Measurements from ENCODE around the gene GRIN3B.
A peak's percentile ranks its signal among the peaks of the same experiment; 100 is the strongest.

The GRIN3B gene

DNA sequence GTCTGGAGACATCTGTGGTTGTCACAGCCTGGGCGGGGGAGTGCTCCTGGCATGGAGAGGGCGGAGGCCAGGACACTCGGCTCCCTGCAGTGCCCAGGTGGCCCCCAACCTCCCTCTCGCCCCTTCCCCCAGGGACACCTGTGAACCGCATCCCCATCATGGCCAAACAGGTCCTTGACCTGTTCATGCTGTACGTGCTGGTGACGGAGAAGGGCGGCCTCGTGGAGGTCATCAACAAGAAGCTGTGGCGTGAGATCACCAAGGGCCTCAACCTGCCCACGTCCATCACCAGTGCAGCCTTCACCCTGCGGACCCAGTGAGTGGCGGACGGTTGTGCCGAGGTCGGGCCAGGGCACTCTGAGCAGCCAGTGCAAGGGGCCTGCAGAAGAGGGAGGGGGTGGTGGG lies 36.1 kb upstream of the GRIN3B start:
- DNase-seq (ENCODE audit: low read depth in 2 of 2): no peak

DNA sequence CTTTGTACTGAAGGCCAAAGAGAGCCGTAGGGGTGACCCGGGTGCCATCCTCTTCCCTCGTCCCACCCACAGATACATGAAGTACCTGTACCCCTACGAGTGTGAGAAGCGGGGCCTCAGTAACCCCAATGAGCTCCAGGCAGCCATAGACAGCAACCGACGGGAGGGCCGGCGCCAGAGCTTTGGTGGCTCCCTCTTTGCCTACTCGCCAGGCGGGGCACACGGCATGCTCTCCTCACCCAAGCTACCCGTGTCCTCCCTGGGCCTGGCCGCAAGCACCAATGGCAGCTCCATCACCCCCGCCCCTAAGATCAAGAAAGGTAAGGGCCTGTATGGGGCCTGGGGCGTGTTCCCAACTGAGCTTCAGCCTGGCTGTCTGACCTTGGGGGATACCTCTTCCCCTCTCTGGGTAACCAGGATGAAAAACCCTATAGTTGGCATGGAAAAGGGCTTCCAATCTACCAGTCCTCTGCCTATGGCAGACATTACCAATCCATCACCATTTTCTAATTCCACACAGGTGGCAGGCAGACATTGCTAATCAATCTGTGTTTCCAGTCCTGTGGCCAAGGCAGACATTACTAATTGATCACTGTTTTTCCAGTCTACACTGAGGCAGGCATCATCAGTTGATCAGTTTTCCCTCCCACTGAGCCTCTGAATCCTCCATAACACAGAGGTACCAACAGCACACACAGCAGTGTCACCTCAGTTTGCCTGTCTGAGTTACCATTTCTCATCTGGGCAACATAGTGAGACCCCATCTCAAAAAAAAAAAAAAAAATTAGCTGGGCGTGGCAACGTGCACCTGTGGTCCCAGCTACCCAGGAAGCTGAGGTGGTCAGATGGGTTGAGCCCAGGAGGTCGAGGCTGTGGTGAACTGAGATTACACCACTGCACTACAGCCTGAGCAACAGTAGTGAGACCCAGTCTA lies 35.2 kb upstream of the GRIN3B start:
- no peak for DNase-seq (ENCODE audit: low read depth in 2 of 2)

- DNase-seq (ENCODE audit: low read depth in 2 of 2): no peak
These were observed 33.6 kb upstream of the GRIN3B start for GRCh38 chr19:966485-967088.

DNA sequence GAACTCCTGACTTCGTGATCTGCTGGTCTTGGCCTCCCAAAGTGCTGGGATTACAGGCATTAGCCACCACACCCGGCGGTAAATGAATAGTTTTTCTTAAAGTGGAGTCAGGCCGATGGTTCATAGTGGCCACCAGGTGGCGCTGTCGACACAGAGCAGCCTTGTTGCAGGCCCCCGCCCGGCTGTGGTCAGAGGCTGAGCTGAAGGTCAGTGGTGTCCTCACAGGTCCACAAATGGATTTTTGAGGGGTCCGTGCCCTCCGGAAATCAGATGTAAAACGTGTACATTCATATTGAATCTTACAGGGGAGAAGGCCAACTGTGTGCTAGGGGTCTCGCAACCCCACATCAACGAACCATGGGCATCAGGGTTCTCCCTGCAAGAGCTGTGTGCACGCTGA lies 29.5 kb upstream of the GRIN3B start:
- DNase-seq (ENCODE audit: low read depth in 2 of 2): no peak

DNA sequence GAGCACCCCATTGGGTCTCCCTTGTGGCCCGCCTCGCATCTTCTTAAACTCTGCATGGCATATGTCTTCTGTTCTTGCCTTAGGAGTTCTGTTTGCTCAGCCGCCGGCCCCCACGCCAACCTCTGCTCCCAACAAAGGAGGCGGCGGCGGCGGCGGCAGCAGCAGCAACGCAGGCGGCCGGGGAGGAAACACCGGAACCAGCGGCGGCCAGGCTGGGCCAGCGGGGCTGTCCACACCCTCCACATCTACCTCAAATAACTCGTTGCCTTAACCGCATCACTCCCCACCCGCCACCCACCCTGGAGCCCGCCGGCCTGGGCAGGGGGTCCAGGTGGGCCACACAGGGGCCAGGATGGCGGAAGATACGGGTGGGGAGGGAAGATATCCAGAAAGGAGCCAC lies 28.4 kb upstream of the GRIN3B start:
- no peak for DNase-seq (ENCODE audit: low read depth in 2 of 2)

DNA sequence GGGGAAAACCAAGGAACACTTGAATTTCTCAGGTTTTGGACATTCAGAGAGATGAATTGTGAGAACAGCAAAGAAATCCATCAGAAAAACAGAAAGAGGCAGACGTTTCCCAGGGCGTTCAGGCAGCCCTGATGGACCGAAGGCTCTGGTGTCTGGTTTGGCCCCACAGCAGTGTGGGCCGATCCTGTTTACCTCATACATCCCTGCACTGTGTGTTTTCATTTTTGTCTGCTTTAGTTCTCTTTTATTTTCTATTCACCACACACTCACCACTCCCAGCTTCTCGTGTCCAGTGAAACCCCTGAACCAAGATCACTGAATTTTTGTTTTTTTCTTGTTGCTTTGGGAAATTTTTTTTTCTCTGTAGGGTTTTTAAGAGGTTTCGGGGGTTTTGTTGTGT lies 27.9 kb upstream of the GRIN3B start:
- no peak for DNase-seq (ENCODE audit: low read depth in 2 of 2)

DNA sequence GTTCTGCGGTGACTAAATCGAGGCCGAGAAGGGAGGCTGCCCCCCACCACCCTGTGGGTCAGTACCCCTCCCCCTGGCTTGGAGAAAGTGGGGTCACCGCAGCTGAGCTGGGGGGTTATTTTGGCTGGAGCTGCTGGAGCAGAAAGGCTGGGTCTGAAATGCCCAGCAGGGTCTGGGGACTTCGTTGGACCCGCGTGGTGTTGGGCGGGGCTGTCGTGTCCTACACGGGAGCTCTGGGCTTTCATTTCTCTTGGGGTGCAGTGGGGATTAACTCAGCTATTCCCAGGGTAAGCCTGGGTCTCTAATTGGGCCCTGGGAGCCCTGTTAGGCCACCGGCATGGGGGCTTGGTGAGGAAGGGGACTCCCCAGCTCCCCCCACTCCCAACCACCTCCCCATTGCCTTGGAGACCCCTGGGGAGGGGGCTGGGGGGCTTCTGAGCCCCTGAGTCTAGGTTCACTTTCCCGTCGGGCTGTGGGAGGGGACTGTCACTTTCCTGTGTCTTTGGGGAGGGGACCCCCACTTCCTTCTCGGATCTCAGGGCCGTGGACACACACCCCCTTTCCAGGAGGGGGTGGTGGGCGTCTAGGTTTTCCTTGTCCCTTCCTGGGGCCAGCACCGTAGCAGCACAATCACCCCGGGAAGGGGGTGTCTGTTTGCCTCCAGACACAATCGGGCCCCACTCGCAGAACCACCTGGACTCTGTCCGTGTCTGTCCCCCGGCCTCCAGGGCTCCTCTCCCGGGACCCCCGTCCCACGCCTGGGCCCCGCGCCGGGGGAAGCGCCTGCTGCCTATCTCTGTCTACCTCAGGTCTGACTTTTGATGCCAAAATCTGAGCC lies 26.3 kb upstream of the GRIN3B start:
- no peak for DNase-seq (ENCODE audit: low read depth in 2 of 2)

DNA sequence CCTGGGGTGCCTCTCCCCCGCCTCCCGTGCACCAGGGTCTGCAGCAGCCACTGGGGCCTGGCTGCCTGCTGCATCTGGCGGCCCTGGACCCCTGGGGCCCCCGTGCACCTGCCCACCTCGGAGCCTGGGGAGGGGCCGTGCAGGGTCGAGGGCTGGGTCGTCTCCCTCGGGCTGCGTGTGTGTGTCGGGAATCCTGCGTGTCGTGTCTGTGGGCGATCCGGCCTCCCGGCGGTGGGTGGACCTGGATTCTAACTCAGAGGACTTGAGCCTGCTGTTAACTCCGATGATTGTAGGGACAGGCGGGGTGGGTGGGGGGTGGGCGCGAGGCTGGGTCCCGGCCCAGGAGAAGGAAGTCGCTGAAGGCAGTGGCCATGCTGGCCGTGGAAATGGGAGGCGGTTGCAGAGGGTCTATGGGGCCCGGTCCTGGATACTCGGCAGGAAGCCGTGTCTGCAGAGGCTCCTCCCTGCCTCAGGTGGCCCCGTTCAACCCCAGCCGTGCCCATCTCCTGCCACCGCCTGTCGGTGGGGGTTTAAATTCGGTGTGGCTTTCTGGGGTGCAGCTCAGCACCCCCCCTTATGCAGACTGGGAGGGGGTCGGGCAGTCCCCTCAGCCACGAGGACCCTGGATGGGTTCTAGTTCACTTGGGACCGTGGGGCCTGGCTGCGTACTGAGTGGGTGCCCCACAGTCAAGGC lies 25.5 kb upstream of the GRIN3B start:
- DNase-seq (ENCODE audit: low read depth in 2 of 2): no peak

DNA sequence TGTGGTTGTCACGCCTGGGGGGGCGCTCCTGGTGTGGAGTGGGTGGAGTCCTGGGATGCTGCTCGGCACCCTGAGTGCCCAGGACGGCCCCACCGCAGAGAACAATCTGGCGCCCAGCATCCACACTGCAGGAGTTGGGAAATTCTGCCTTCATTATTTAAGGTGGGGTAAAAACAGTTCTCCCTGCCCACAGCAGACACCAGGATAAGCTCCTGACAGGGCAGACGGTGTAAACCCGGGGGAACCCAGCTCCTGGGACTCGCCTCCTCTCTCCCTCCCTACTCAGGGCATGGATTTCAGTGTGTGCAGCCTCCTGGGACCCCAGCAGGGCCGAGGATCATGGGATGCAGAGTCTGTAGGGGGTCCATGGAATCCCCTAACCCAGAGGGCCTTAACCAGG lies 23.7 kb upstream of the GRIN3B start:
- no peak for DNase-seq (ENCODE audit: low read depth in 2 of 2)

GRCh38 chr19:977058-977464 lies 23.2 kb upstream of the GRIN3B start:
- DNase-seq (ENCODE audit: low read depth in 2 of 2): no peak

- no peak for DNase-seq (ENCODE audit: low read depth in 2 of 2)
These were observed 20.9 kb upstream of the GRIN3B start for GRCh38 chr19:979318-979741.

DNA sequence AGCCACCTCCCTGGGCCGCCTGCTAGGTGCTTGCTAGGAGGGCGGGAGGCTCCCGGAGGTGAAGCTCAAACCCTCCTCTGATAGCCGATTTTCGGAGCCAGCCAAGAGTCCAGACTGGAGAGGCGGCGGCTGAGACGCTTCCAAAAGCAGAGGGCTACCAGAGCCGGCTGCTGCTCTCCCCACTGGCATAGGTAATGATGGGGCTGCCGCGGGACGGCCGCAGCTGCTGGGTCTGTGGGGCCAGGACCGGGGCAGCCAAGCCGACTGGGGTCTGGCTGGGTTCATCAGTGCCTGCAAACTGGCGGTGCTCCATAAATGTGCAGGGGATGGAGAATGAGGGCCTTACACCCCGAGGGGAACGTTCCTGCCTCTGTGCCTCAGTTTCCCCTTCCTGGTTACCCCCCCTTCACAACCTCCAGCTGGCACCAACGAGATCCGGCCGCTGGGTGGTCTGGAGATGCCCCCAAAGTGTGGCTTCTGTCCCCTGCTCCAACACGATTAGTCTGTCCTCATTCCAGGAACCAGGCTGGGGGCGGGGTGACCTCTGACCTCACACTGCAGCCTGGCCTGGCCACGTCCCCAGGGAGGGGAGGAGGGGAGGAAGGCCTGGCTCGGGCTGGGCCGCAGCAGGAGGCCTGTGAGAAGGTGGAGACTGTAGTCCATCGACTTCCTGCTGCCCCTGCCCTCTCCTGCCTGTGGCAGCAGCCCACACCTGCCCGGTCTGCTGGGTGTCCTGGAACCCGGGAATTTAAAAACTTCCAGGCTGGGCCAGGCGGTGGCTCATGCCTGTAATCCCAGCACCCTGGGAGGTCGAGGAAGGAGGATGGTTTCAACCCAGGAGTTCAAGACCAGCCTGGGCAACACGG lies 19.9 kb upstream of the GRIN3B start:
- DNase-seq (ENCODE audit: low read depth in 2 of 2): no peak

- peak; percentile 49 to 69 for DNase-seq (ENCODE audit: low read depth in 2 of 2)
These were observed 17.6 kb upstream of the GRIN3B start for GRCh38 chr19:982567-983170.

DNA sequence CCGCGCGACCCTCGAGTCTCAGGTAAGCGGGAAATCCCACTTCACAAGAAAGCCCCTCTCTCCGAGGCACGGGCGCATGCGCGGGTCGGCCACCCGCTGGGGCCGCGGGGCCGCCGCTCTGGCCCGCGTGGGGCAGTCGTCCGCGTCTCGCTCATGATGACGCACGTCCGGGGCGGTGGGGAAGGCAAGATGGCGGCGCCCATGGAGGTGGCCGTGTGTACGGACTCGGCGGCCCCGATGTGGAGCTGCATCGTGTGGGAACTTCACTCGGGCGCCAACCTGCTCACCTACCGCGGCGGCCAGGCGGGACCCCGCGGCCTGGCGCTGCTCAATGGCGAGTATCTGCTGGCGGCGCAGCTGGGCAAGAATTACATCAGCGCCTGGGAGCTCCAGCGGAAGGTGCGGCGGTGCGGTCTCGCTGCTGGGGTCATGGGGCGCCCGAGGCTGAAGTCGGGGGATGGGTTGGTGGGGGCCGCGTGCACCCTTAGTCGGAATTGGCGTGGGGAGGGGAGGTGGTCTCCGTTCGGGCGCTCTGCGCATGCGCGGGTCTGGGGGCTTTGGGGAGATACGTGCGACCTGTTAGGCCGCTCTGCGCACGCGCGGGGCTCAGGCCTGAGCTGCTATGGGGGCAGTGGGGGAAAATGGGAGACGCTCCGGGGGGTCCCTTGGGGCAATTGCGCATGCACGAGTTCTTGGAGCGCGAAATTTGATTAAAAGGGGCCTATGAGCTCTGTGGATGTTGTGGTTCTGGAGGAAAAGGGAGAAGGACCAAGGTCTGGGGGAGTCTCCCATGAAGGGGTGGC lies 15.9 kb upstream of the GRIN3B start, which contains the start of gene WDR18:
Gene WDR18, plus strand, starts transcription at position 181 of the 803 bp plus-strand sequence. Its CDS starts 9 bp downstream, at position 190.
- peak; percentile 85 to 90 for DNase-seq (ENCODE audit: low read depth in 2 of 2)

DNA sequence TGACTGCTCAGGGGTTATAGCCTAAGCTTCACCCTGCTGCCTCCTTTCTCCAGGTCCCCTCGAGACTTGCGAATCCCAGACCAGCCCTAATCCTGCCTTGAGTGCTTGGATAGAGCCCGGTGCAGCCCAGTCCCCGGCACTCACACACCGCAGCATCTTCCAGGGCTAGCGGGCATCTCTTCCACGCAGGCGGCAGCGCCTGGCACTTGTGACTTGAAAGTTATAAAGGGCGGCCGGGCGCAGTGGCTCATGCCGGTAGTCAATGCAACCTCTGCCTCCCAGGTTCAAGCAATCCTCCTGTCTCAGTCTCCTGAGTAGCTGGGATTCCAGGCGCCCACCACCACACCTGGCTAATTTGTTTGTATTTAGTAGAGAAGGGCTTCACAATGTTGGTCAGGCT lies 14.1 kb upstream of the GRIN3B start:
- no peak for DNase-seq (ENCODE audit: low read depth in 2 of 2)

GRCh38 chr19:988081-988480 lies 12.1 kb upstream of the GRIN3B start:
- no peak for DNase-seq (ENCODE audit: low read depth in 2 of 2)

DNA sequence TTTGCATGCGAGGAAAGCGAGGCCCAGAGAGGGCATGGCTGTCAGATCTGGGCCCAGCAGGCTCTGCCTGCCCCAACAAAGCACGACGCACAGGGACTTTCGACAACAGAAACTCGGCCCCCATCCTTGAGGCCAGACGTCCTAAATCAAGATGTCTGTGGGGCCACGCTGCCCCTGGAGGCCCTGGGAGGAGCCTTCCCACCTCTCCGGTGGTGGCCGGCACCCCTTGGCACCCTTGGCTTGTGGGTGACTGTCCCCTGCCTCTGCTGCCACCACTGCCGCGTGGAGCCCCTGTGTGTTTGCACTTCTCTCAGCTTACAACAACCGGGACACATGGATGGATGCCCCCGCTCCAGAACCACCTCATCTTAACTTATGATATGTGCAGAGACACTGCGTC lies 11.7 kb upstream of the GRIN3B start:
- DNase-seq (ENCODE audit: low read depth in 2 of 2): no peak

DNA sequence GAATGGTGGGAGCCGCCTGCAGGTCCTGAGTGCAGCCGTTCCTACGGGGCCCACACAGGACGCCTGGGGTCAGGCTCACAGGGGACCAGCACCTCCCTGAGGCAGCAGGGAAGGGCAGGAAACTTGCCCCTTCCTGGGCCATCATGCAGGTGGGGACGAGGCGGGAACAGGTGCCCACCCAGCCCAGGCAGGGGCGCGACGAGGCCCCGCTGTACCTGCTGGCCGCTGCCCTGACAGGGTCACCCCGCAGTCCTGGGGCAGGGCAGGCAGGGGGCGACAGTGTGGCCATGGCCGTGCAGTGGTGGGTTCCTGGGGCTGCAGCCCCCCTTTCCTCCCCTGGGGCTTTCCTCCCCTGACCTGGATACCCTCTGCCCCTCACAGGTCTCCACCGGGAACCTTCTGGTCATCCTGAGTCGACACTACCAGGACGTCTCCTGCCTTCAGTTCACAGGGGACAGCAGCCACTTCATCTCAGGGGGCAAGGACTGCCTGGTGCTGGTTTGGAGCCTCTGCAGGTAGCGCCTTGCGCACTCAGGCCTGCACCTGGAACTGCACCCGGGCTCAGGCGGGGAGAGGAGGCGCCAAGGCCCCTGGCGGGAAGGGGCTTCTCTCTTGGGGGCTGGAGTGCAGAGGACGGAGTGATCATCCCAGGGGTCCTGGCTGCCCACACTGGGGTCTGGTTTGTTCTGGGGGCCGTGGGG lies 10.7 kb upstream of the GRIN3B start:
- no peak for DNase-seq (ENCODE audit: low read depth in 2 of 2)

DNA sequence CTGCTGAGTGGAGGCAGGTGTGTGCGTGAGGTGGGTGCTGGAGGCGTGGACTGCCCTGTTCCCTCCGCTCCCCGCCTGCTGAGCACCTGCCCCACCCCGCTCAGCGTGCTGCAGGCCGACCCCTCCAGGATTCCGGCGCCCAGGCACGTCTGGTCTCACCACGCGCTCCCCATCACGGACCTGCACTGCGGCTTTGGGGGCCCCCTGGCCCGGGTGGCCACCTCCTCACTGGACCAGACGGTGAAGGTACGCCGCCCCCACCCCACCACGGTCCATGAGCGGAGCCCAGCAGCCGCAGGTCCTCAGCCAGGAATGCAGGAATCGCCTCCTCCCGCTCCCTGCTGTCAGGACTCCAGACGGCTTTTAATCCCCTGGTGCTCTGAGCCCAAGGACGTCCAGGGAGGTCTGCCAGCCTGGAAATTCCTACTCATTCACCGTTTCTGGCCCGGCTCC lies 10.1 kb upstream of the GRIN3B start:
- DNase-seq (ENCODE audit: low read depth in 2 of 2): no peak
